GM12878 (cell line): Measurements from ENCODE around the gene FGGY. TPM values are rescaled to one million over a fixed set of nuclear protein-coding genes. Genes with fewer than 3 reads are reported as not detected.

Source experiments
- ATAC-seq: fragments of 200-7000 bp; cut with Tn5 transposase; 3 replicates; pipeline ENCODE4 v1.9.1; 2020; ENCODE audit warnings: mild to moderate bottlenecking, moderate library complexity
- BruUV-seq: library from RNA; stranded (reverse); fragments of 400-500 nt; replicated peaks from 2 replicates; lab custom pipeline; 2021; lab: Mats Ljungman, UMichigan
- CTCF ChIA-PET: fragments of 300-600 bp; sonication (Branson Sonifier 250); formaldehyde crosslinking; extraction: SDS; loops from one replicate; lab custom pipeline; 2021; ENCODE audit warnings: inconsistent platforms; lab: Yijun Ruan, JAX
- POLR2A ChIA-PET: fragments of 350-600 bp; formaldehyde crosslinking; extraction: SDS; loops from one replicate; lab custom pipeline; 2021; ENCODE audit warnings: inconsistent platforms; lab: Charles Lee
- RAD21 ChIA-PET: fragments of 300-600 bp; sonication (Branson Sonifier 250); formaldehyde crosslinking; loops from one replicate; lab custom pipeline; 2023; ENCODE audit warnings: antibody characterized with exemption; ENCODE audit not compliant: unreplicated experiment; lab: Charles Lee
- SMC1A ChIA-PET: fragments of 300-600 bp; sonication (Branson Sonifier 250); formaldehyde crosslinking; loops from one replicate; lab custom pipeline; 2023; ENCODE audit not compliant: unreplicated experiment, uncharacterized antibody; lab: Charles Lee
- DNase-seq: peaks from one replicate; pipeline ENCODE4 v3.0.0-alpha.2; 2011; ENCODE audit warnings: low read depth, low spot score
- FAIRE-seq: peaks from 3 replicates; lab custom pipeline; 2011; peaks lifted over from hg19 to GRCh38; lab: Jason Lieb, UNC
- H2AFZ ChIP-seq: 2 replicates; pipeline ENCODE4 v1.6.0; 2011; ENCODE audit warnings: low read depth, low read length, control low read depth; ENCODE audit not compliant: control insufficient read depth
- H3K27ac ChIP-seq: 2 replicates; pipeline ENCODE4 v1.5.1; 2011; ENCODE audit warnings: control low read depth; ENCODE audit not compliant: control insufficient read depth, insufficient read depth
- H3K27me3 ChIP-seq, 2 experiments: replicated peaks in 1 of 2; 2 replicates each; pipeline versions ENCODE4 v1.6.0 to v1.6.1; 2011; ENCODE audit warnings: low read length in 1 of 2; ENCODE audit not compliant: control insufficient read depth in 2 of 2, insufficient read depth in 2 of 2
- H3K36me3 ChIP-seq, 2 experiments: 2 replicates each; pipeline ENCODE4 v1.5.1; 2011; ENCODE audit warnings: low read length in 1 of 2; ENCODE audit not compliant: control insufficient read depth in 2 of 2, insufficient read depth in 2 of 2
- H3K4me1 ChIP-seq: 2 replicates; pipeline ENCODE4 v1.6.1; 2011; ENCODE audit warnings: mild to moderate bottlenecking, low read length, moderate library complexity, mixed read lengths; ENCODE audit not compliant: control insufficient read depth, insufficient read depth
- H3K4me2 ChIP-seq: 2 replicates; pipeline ENCODE4 v1.6.0; 2011; ENCODE audit warnings: control low read depth; ENCODE audit not compliant: control insufficient read depth, insufficient read depth
- H3K4me3 ChIP-seq: fragments of 200-600 bp; sonication (generic); 2 replicates; pipeline ENCODE4 v1.5.1; 2016
- H3K79me2 ChIP-seq: 2 replicates; pipeline ENCODE4 v1.6.0; 2011; ENCODE audit warnings: low read length; ENCODE audit not compliant: control insufficient read depth, insufficient read depth
- H3K9ac ChIP-seq: 2 replicates; pipeline ENCODE4 v1.8.0; 2011; ENCODE audit warnings: low read length, control low read depth, mixed read lengths; ENCODE audit not compliant: control insufficient read depth, insufficient read depth
- H3K9me3 ChIP-seq: replicated peaks from 3 replicates; pipeline ENCODE4 v1.5.1; 2011; ENCODE audit warnings: mild to moderate bottlenecking, low read length; ENCODE audit not compliant: control insufficient read depth, insufficient read depth
- H4K20me1 ChIP-seq: 2 replicates; pipeline ENCODE4 v1.6.0; 2011; ENCODE audit not compliant: control insufficient read depth, insufficient read depth
- CBFB ChIP-seq: IDR thresholded peaks from 2 replicates; pipeline ENCODE4 v1.6.1; 2016; ENCODE audit warnings: antibody characterized with exemption, low read depth
- CEBPB ChIP-seq, 2 experiments: fragments of 150-350 bp in 1 of 2; IDR thresholded peaks; 2 replicates each; pipeline ENCODE4 v1.6.1; 2012 to 2014; ENCODE audit warnings: low read depth in 2 of 2, low read length in 2 of 2, borderline replicate concordance in 1 of 2, inconsistent platforms in 1 of 2
- CHD2 ChIP-seq: IDR thresholded peaks from 2 replicates; pipeline ENCODE4 v1.6.1; 2011; ENCODE audit warnings: low read depth, low read length, improper control_type of control experiment, borderline replicate concordance
- CHD4 ChIP-seq: fragments of 200-600 bp; sonication (generic); IDR thresholded peaks from 2 replicates; pipeline ENCODE4 v1.6.1; 2016; ENCODE audit warnings: mild to moderate bottlenecking
- EED ChIP-seq: sonication (generic); IDR thresholded peaks from 2 replicates; pipeline ENCODE4 v1.6.1; 2016; ENCODE audit warnings: antibody characterized with exemption, low read depth
- ELK1 ChIP-seq: IDR thresholded peaks from 2 replicates; pipeline ENCODE4 v1.6.1; 2012; ENCODE audit warnings: low read depth, low read length, improper control_type of control experiment
- HDAC6 ChIP-seq: fragments of 200-600 bp; sonication (generic); IDR thresholded peaks from one replicate; pipeline ENCODE4 v1.8.0; 2017; ENCODE audit warnings: antibody characterized with exemption; ENCODE audit not compliant: unreplicated experiment
- HDGF ChIP-seq: fragments of 450-650 bp; IDR thresholded peaks from 2 replicates; pipeline ENCODE4 v1.6.1; 2016; ENCODE audit warnings: antibody characterized with exemption
- NFIC ChIP-seq: IDR thresholded peaks from 2 replicates; pipeline ENCODE4 v1.6.1; 2012; ENCODE audit warnings: low read depth, mild to moderate bottlenecking, inconsistent platforms, low read length, moderate library complexity
- REST ChIP-seq: IDR thresholded peaks from 2 replicates; pipeline ENCODE4 v1.6.1; 2012; ENCODE audit warnings: mild to moderate bottlenecking, low read depth, low read length
- RUNX3 ChIP-seq: IDR thresholded peaks from 2 replicates; pipeline ENCODE4 v1.6.1; 2012; ENCODE audit warnings: low read length, inconsistent platforms
- SREBF2 ChIP-seq: IDR thresholded peaks from 2 replicates; pipeline ENCODE4 v1.6.1; 2012; ENCODE audit warnings: mild to moderate bottlenecking, low read length
- STAT1 ChIP-seq: fragments of 450-650 bp; conservative IDR thresholded peaks from 2 replicates; pipeline ENCODE4 v1.6.1; 2014; ENCODE audit warnings: antibody characterized with exemption, mild to moderate bottlenecking
- TARDBP ChIP-seq: IDR thresholded peaks from 2 replicates; pipeline ENCODE4 v1.6.1; 2016; ENCODE audit warnings: borderline replicate concordance
- USF2 ChIP-seq: IDR thresholded peaks from 2 replicates; pipeline ENCODE4 v1.6.1; 2011; ENCODE audit warnings: low read depth, low read length, improper control_type of control experiment, borderline replicate concordance
- YBX1 ChIP-seq: fragments of 450-650 bp; IDR thresholded peaks from 2 replicates; pipeline ENCODE4 v1.6.1; 2016; ENCODE audit warnings: antibody characterized with exemption
- ZBTB11 ChIP-seq: fragments of 450-650 bp; formaldehyde crosslinking; IDR thresholded peaks from 2 replicates; pipeline ENCODE4 v1.5.0; 2022; ENCODE audit warnings: mild to moderate bottlenecking, missing genetic modification characterization
- ZNF274 ChIP-seq: IDR thresholded peaks from one replicate; pipeline ENCODE4 v1.8.0; 2011; ENCODE audit not compliant: insufficient read length, insufficient read depth
- WGBS: methylation state at CpG from one replicate; pipeline ENCODE4 v1.1.6; 2016; ENCODE audit warnings: low lambda C conversion rate; ENCODE audit not compliant: insufficient replicate concordance, insufficient coverage; ENCODE audit errors: missing lambda C conversion rate; 5-methylcytosine and 5-hydroxymethylcytosine counted together
- in situ Hi-C: fragments of 300-500 bp; cut with MboI; formaldehyde crosslinking; loops from 9 replicates; pipeline ENCODE4 v1.14.3; 2018; ENCODE audit warnings: mixed read lengths
- intact Hi-C: fragments of 100-400 bp; cut with micrococcal nuclease; formaldehyde crosslinking; loops from one replicate; pipeline ENCODE4 v1.14.2; 2022; ENCODE audit not compliant: unreplicated experiment
- polyA plus RNA-seq, 11 experiments: library from polyadenylated mRNA; depleted of rRNA in 4 of 11; unstranded in 6 of 11; stranded (reverse) in 5 of 11; fragments of >200 nt; fragmentation: Nextera tagmentation in 4 of 11; fragmentation: Illumina TruSeq in 1 of 11; extraction: Ambion mirVana in 4 of 11; extraction: Trizol in 1 of 11; gene quantifications; 1 replicate in 1 of 11; 2 replicates in 10 of 11; pipeline versions ENCODE4 v1.2.1 to v1.2.3, GENCODE V29; 2011 to 2016; ENCODE audit warnings: inconsistent platforms in 2 of 11, missing spikeins in 2 of 11, low read depth in 1 of 11
- total RNA-seq, 4 experiments: library from RNA; depleted of rRNA in 3 of 4; stranded (reverse); fragments of >200 nt in 3 of 4; fragmentation: Illumina TruSeq in 1 of 4; extraction: Trizol in 1 of 4; gene quantifications; 2 replicates each; pipeline versions ENCODE4 v1.2.1 to v1.2.3, GENCODE V29; 2013 to 2021

FGGY gene
- total and polyA plus RNA-seq, 10 of the 15 experiments (the other 5 are each of a cell fraction or from before 2014, with no cell fraction given), result 6.2 to 11.9 (median 7.5) TPM

- ATAC-seq (no peak), FAIRE-seq (no peak)
- H3K27ac ChIP-seq, result no peak overlapping the region
- H3K79me2 ChIP-seq, result no peaks in the 10 kb centered on the region
- peaks cover 5% of the 10 kb centered on the region for H3K4me1 ChIP-seq
- no peaks in the 10 kb centered on the region for H3K36me3 ChIP-seq
- H4K20me1 ChIP-seq, result no peaks in the 10 kb centered on the region
- no peak overlapping the region for H3K9ac ChIP-seq
- H3K27me3 ChIP-seq, result no peaks in the 10 kb centered on the region
- TF ChIP-seq CHD2 (no peak), YBX1 (no peak), RUNX3 (no peak), REST (no peak), STAT1 (no peak), ZBTB11 (no peak), CHD4 (no peak), HDAC6 (no peak), USF2 (no peak), CEBPB (IDR thresholded peaks at IDR 0.05; ENCODE audit: borderline replicate concordance in 1 of 2, low read depth in 2 of 2, low read length in 2 of 2) (no peak), ELK1 (no peak), HDGF (no peak), SREBF2 (no peak), ZNF274 (no peak), EED (no peak), NFIC (no peak), CBFB (no peak), TARDBP (no peak)
- TF ChIP-seq, all 136 proteins: peak for 0
- ChIA-PET SMC1A (interaction anchor here (1.2 kb wide), 1 partner anchor 68 kb away, joined by 3 read pairs; no protein-coding TSS in a partner anchor), POLR2A (no interaction called here), CTCF (interaction anchor here (0.9 kb wide), 1 partner anchor 258 kb away, joined by 3 read pairs; no protein-coding TSS in a partner anchor), RAD21 (no interaction called here)
- no TSS peak for BruUV-seq
- Histone ChIP-seq H3K4me3 (no peak overlapping the region), H3K9me3 (no peaks in the 10 kb centered on the region), H3K4me2 (no peak overlapping the region), H2AFZ (no peak overlapping the region)
- no peak for DNase-seq
- in situ Hi-C loops, result no loop called here
- intact Hi-C loops, result no loop called here
- 74% methylated on average over 7 of the region's 7 CpGs for WGBS
Measured at GRCh38 chr1:59427155-59427554, 130.3 kb downstream of the FGGY start.
